GM19395 (cell line): ENCODE results near the gene TNRC6A.
"Not testable (repeated sequence)": the region's sequence is repeated elsewhere in the genome, so short reads cannot be mapped to it uniquely, and the experiment has no call there.

Source experiments
- ATAC-seq: cut with Tn5 transposase; IDR thresholded peaks from one replicate; pipeline ENCODE4 v1.9.1; 2021; ENCODE audit warnings: mild to moderate bottlenecking, moderate library complexity; ENCODE audit not compliant: unreplicated experiment

The TNRC6A gene

DNA sequence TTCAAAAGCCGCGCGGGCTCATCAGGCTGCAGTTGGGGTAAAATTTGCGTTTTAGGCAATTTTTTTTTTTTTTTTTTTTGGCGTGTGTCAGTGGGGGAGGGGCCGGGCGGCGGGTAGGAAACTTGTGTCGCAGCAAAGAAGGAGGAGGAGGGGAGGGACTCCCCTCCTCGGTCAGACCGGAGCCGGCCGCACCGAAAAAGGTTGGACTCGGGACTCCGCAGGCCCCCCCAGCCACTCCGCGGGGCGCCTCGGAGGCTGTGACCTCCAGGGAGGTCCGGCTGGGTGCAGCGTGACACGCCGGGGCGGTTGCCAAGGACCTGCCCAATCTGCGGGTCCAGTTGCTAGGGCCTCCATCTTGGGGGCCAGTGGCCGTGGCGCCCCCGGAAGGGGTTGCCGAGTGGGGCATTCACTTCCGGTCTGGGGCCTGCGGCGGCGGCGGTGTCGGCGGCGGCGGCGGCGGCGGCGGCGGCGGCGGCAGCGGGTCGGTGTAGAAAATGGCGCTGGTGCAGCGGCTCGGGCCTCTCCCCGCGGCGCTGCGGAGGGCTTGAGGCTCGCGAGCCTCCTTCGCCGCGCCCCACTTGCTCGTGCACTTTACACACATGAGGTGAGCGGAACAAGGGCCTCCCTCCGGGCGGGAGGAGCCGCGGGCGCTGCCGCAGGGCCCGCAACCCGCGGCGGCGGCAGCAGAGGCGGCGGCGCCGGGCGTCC lies at the start of gene TNRC6A:
TSS of gene TNRC6A (plus strand) at position 409 of the 708 bp plus-strand sequence. CDS start at position 600, 191 bp downstream.
- ATAC-seq, result peak; percentile 84

DNA sequence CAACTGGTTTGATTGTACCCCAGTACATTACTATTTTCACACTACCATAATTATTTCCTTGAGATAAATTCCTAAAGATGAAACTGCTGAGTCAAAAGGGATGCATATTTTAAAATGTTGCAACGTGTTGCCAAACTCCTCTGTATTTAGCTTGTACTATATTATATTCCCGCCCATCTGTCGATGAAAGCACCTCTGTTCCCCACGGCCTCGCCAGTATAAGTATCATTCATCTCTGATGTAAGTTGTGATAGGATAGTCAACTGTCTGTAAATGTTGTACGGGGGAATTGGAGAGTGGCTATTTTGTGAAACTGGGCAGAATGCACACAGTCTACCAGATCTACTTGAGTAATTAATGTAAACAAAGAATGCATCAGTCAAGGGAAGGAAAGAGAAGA lies 47.7 kb upstream of the TNRC6A start:
- no peak for ATAC-seq

DNA sequence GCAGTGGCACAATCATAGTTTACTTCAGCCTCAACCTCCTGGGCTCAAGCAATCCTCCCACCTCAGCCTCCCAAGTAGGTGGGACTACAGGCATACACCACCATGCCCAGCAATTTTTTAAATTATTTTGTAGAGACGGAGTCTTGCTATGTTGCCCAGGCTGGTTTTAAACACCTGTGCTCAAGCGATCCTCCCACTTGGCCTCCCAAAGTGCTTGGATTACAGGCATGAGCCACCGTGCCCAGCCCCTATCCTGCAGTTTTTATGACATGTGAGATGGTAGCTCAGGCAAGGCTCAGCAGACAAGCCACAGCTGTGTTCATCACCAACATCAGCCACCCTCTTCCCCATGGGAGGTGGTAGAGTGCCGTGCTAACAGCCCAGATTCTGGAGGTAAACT lies 46.2 kb upstream of the TNRC6A start:
- no peak for ATAC-seq

DNA sequence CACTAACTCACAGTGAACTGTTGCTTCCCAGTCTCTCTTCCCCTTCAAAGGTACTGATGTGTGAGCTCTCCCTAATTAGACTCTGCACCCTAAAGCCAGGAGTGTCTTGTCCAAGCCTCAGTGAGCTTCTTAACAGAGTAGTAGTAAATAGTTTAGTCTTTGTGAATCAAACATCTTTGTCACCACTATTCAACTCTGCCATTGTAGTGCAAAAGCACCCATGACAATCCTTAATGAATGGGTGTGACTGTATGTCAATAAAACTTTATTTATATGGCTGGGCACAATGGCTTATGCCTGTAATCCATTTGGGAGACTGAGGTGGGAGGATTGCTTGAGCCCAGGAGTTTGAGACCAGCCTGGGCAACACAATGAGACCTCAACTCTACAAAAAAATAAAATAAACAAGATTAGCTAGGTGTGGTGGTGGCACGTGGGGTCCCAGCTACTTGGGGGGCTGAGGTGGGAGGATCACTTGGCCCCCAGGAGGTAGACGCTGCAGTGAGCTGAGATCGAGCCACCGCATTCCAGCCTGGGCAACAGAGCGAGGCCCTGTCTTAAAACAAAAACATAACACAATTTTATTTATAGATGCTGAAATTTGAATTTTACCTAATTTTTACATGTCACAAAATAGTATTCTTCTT lies 45.5 kb upstream of the TNRC6A start:
- no peak for ATAC-seq

DNA sequence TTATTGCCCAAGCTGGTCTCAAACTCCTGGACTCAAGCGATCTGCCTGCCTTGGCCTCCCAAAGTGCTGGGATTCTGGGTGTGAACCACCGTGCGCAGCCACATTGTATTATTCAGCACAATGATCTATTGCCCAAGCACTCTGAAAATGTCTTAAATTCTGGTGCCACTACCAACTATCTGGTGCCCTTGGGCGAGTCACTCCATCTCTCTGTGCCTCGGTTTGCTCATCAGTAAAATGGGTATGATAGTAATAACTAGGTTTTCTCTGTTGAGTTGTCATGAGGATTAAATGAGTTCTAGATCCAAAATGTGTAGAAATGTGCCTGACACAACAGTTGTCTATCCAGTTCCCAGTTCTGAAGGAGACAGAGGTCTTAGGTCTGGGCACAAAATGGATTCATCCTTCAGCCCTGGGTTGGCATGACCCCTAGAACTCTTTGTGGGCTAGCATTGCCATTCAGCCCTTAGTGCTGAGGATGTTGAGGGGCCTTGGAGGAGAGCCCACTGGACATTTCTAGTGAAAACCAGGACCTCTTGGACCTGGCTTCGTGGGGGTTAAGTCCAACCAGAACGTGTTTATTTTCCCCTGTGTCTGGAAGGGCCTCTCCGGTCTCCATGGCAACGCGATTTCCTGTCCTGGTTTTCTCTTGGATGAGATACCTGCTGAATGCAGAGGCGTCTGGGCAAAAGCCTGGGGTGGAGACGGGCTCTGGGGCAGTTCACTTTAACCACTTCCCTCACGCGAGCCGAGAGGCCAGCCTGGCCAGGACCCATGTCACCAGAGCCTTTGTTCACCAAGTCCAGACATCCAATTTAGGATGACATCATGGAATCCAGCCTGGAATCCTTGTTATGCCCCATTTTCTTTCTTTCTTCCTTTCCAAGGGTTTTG lies 43.7 kb upstream of the TNRC6A start:
- ATAC-seq, result no peak

GRCh38 chr16:24686678-24687077 lies 42.8 kb upstream of the TNRC6A start:
- ATAC-seq, result no peak

- ATAC-seq, result no peak
Observed at GRCh38 chr16:24688359-24688758, 41.1 kb upstream of the TNRC6A start.

DNA sequence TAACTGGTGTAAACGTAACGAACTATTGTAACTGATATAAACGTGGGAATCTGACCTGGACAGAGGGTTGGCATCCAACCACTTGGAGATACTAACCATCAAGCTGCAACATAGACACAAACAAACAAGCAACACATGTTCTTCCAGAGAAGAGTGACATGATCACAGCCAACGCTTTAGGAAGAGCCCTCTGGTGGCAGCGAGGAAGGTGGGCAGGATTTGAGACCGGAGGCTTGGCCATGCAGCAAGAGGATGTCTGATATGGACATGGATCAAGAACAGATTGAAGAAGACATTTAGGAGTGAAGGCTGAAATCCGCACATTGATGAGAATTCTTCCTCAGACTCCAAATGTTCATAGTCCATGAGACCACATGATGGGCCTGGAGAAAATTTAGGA lies 40.3 kb upstream of the TNRC6A start:
- no peak for ATAC-seq

DNA sequence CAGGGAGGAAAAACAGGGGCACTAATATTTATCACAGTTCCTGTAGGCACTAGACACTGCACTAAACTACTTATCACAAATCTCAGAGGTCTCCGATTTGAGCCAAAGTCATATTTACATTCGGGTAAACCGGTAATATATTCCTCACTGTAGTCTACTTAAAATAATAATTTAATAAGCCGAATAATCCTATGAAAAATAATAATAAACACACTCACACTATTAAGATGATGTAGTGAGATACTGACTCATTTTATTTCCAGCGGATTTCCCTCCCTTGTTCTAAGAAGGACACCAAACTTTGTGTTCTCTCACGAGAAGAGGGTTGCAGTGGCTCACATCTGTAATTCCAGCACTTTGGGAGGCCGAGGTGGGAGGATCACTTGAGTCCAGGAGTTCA lies 36.6 kb upstream of the TNRC6A start:
- ATAC-seq, result no peak

- no peak for ATAC-seq
Observed at GRCh38 chr16:24694931-24695330, 34.5 kb upstream of the TNRC6A start.

DNA sequence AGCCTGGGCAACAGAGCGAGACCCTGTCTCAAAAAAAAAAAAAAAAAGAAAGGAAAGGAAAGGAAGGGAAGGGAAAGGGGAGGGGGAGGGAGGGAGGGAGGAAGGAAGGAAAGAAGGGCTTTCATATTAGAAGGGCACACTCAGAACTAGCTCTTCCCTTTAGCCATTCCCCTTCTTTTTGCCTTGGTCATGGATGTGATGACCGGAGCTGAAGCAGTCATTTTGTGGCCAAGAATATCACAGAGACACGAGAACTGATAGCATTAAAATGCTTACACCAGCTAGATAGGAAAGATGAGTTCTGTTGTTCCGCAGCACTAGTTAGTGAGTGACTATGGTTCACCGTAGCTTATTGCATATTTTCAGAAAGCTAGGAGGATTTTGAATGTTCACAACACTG lies 32.8 kb upstream of the TNRC6A start:
- no peak for ATAC-seq

GRCh38 chr16:24698308-24698707 lies 31.1 kb upstream of the TNRC6A start:
- ATAC-seq, result no peak

- no peak for ATAC-seq
Observed at GRCh38 chr16:24699151-24699723, 30.2 kb upstream of the TNRC6A start.

DNA sequence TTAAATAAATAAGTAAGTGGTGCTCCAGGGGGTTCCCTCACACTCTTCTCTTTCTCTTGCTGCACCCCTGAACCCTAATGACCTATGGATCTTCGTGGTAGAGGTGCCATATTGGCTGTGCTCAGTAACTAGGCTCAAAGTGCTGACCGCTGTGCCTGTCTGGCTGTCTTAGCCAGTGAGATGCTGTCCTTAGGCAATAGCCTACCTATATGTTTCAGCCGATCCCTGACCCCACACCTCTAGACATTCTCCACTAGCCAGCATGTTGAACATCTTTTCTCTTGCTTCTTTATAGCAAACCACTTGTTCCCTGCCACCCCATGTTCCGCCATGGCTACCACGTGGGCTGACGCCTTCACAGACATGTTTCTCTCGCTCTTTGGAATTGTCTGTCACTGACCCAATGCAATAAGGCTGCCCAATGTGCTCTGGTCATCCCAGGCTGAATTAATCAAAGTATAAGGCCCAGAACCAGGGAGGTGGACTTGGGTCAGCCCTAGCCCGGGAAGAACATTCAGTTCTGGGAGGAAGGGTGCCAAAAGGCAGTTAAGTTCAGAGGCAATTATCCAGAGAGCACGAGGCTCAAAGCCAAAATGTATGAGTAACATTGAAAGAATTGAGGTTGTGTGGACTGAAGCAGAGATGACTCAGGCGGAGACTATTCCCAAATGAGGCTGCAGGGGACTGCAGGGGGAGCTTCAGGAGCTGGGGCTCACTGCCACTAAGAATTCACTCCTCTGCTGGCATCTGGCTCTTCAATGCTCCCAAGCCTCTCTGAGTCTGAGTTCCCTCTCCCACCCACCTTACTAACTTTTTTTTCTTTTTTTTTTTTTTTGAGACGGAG lies 28.7 kb upstream of the TNRC6A start:
- no peak for ATAC-seq

- ATAC-seq, result no peak
Observed at GRCh38 chr16:24701521-24701951, 27.9 kb upstream of the TNRC6A start.

DNA sequence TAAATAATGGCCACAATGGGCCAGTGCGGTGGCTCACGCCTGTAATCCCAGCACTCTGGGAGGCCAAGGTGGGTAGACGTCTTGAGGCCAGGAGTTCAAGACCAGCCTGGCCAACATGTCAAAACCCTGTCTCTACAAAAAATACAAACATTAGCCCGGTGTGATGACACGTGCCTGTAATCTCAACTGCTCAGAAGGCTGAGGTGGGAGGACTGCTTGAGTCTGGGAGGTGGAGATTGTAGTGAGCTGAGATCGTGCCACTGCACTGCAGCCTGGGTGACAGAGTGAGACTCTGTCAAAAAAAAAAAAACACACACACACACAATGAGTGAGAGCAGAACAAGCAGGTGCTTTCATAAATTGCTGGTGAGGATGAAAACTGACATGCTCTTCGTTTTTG lies 21.7 kb upstream of the TNRC6A start:
- ATAC-seq, result not testable (repeated sequence)

GRCh38 chr16:24713379-24713778 lies 16.1 kb upstream of the TNRC6A start:
- ATAC-seq, result no peak

DNA sequence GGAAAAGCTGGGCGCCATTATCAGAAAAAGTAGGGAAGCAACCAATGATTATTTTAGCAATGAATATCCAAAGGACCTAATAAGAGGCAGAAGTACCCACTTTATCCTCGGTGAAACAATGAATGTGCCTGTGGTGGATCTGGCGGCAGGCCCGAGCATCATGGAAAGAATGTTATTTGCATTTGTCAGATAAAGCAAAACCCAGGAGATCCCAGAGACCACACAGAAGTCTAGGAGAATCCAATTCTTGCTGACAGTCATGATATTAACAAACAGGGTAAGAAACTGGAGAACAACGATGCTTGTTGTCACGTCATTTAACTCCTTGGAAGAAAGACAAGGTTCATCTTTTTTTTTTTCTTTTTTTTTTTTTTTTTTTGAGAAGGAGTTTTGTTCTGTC lies 12.0 kb upstream of the TNRC6A start:
- no peak for ATAC-seq

DNA sequence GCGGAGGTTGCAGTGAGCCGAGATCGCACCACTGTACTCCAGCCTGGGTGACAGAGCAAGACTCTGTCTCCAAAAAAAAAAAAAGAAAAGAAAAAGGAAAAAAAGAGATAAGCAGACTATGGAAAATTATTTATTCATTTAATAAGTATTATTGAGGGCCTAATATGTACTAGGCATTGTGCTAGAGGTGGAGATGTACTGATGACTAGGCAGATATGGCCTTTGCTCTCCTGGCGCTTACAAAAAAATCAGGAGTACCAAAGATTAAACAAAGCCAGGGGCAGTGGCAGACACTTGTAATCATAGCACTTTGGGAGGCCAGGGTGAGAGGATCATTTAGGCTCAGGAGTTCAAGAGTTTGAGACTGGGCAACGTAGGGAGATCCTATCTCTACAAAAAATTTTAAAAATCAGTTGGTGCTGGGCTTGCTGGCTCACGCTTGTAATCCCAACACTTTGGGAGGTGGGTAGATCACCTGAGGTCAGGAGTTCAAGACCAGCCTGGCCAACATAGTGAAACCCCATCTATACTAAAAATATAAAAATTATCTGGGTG lies 10.4 kb upstream of the TNRC6A start:
- no peak for ATAC-seq

GRCh38 chr16:24721830-24722238 lies 7.6 kb upstream of the TNRC6A start:
- ATAC-seq, result no peak
